ENCODE data around the gene OLFM1.

GRCh38 chr9:135107581-135108235, 20.2 kb downstream of the OLFM1 start:
- TF ChIP-seq, protein P1, sequence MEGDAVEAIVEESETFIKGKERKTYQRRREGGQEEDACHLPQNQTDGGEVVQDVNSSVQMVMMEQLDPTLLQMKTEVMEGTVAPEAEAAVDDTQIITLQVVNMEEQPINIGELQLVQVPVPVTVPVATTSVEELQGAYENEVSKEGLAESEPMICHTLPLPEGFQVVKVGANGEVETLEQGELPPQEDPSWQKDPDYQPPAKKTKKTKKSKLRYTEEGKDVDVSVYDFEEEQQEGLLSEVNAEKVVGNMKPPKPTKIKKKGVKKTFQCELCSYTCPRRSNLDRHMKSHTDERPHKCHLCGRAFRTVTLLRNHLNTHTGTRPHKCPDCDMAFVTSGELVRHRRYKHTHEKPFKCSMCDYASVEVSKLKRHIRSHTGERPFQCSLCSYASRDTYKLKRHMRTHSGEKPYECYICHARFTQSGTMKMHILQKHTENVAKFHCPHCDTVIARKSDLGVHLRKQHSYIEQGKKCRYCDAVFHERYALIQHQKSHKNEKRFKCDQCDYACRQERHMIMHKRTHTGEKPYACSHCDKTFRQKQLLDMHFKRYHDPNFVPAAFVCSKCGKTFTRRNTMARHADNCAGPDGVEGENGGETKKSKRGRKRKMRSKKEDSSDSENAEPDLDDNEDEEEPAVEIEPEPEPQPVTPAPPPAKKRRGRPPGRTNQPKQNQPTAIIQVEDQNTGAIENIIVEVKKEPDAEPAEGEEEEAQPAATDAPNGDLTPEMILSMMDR (IDR thresholded peaks at IDR 0.05), result no peak
- TF ChIP-seq EZH2 (IDR thresholded peaks at IDR 0.05; ENCODE audit: borderline replicate concordance, insufficient read depth, low read depth, low read length, poor library complexity, severe bottlenecking), result no peak
